NCI-H69 (cell line): ENCODE measurements around the gene CHST10.
A peak's percentile ranks its signal among the peaks of the same experiment; 100 is the strongest.
"Not testable (repeated sequence)": the region's sequence is repeated elsewhere in the genome, so short reads cannot be mapped to it uniquely, and the experiment has no call there.

Experiments
- DNase-seq: peaks from one replicate; lab custom pipeline; 2025; lab: John Stamatoyannopoulos, UW

CHST10 gene

GRCh38 chr2:100392715-100393114 lies 24.8 kb downstream of the CHST10 start:
- DNase-seq = no peak

DNA sequence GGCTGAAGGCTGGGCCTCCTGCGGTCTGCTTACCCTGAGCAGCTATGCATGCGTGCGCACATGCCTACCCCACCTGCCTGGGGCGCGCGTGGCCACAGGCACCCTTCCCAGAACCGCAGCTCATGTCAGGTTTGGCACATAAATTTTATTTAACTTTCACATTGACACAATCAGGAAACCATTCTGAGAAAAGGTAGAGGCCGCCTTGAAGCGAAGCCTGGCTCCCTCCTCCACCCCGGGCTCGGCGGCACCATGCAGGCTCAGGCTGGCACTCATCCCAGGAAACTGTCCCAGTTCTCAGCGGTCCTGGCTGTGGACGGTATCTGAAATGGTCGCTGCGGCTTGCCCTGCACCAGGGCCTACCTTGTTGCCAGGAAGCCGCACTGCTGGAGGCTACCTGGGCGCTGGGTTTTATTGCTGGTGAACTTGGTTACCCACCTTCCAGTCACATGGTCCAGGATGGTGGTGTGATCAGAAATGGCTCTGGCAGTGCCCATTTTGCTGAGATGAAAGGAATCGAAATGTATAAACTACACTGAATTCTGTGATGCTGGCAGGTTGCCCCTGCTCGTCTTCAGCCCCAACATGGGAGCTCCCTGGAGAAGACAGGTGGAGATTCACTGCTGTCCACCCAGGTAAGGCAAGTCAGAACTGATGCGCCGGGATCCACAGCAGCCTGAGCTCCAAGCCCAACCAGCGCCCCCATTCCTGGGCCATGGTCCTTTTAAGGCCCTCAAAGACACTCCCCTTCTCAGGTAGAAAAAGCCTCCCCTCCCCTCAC lies 25.5 kb downstream of the CHST10 start:
- no peak for DNase-seq

DNA sequence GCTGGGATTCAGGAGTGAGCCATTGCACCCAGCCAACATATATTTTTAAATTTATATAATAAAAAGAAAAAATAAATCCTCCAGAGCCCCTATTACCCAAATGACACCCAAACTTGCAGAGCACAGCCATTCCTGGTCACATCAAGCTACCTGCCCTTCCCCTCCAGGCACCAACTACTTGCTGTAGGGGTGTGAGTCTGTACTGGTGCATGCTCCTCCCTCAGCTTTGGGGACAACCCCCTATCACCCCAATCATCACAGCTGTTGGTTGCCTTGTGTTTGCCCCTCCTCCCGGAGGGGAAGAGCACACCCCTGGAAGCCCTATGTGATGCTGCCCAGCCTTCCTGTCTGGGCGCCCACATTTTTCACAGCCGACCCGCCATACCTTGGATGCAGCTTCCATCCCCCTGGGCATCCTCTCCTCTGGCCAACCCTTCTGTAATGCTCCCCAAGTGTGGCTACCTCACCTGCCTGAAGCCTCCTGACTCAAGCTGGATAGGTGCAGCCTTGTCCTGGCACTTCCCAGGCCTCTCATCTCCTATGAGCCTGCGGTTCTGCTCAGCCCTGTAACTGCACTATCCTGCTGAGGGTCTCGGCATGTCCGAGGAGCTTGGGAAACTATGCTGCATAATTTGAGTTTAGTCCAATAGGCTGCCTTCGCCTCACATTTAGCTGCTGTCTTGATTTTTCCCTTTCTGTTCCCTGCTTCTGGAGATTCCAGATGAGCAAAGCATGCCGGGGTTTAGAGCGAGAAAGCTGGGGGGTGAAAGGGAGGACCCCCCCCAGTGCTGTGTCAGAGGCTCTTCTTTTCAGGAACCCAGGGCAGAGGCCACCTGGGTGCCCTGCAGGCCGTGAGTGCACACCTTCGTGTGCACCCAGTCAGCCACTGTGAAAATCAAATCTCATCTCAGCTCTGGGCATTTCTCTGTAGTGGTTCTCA lies 27.2 kb downstream of the CHST10 start:
- no peak for DNase-seq

GRCh38 chr2:100388703-100389102 lies 28.8 kb downstream of the CHST10 start:
- DNase-seq = peak; percentile 22

DNA sequence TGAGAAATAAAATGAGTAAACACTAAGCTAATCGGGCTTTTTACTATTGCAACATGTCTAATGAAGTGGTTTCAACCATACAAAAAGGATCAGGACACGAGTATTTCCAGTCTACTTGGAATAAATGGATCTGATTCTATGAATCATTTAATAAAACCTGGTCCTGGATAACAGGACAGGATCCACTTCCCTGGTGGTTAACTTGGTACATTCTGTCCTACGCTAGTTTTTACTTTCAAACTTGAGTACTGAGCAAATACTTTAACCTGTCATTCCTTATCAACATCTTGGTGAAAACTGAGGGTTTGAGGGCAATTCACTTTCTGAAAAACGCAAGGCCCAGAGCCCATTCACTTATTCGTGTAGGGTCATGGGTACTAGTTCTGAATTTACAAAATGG lies 33.5 kb downstream of the CHST10 start:
- DNase-seq = no peak

GRCh38 chr2:100383306-100383705 lies 34.2 kb downstream of the CHST10 start:
- DNase-seq = no peak

GRCh38 chr2:100381240-100381639 lies 36.2 kb downstream of the CHST10 start:
- peak; percentile 76 for DNase-seq

DNA sequence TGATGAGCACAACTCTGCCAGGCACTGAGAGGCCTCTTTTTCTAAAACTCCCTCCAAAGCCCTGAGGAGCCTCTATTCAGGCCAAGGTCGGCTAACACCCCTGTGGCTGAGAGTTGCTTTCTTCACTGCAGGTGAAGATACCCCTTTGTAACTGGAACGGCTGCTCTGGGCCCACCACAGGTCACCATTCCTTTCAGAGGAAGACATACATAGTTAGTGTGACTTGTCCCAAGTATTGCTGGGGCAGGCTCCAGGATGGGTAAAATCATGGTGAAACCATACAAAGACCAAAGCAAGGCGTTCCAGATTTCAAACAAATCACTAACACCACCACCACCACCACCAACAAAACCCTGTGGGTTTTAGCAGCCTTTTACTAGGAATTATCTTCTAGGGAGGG lies 36.8 kb downstream of the CHST10 start:
- DNase-seq = no peak

- DNase-seq = peak; percentile 16
These were observed 40.6 kb downstream of the CHST10 start for GRCh38 chr2:100376836-100377235.

DNA sequence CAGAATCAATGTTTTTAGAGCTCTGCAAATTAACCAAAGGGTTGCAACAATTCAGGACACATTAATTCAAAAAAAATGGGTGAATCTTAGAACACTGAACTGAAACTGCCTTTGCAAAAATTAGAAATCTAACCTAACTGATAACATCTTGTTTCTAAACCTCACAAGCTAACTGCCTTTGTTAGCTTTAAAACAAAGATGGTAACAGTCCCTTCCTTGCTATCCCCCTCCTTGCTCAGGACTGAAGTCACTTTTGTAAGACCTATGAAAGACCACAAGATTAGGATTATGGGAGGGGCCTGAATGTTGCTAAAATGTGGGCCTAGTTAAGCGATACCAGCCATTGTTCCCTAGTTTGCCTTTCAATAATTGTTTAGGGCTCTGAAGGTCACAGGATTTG lies 50.3 kb downstream of the CHST10 start:
- DNase-seq = no peak

GRCh38 chr2:100365434-100365833 lies 52.0 kb downstream of the CHST10 start:
- peak; percentile 87 for DNase-seq

DNA sequence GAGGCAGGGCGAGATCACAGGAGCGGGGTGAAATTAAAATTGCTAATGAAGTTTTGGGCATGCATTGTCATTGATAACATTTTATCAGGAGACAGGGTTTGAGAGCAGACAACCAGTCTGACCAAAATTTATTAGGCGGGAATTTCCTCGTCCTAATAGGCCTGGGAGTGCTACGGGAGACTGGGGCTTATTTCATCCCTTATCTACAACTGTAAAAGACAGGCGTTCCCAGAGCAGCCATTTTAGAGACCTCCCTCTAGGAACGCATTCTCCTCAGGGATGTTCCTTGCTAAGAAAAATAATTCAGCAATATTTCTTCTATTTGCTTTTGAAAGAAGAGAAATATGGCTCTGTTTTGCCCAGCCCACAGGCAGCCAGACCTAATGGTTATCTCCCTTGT lies 55.2 kb downstream of the CHST10 start:
- not testable (repeated sequence) for DNase-seq

DNA sequence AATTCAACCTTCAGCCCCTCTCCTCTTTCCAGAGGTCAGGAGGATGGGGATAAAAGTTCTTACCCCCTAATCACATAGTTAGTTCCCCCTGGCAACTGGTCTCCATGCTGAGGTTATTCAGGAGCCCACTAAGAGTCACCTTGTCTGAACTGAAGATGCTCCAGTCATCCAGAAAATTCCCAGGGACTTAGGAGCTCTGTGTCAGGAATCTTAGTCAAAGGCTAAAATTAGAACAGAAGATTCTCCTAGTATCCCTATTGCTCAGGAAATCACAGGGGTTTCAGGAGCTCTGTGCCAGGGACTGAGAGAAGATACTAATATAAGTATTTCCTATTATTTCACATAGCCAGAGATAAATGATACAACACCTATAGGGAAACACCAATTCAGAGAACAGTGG lies 57.9 kb downstream of the CHST10 start:
- DNase-seq = no peak

GRCh38 chr2:100358554-100358953 lies 58.9 kb downstream of the CHST10 start:
- DNase-seq = no peak

- DNase-seq = no peak
These were observed 64.9 kb downstream of the CHST10 start for GRCh38 chr2:100352521-100352920.

- DNase-seq = peak; percentile 62
These were observed 66.7 kb downstream of the CHST10 start for GRCh38 chr2:100350661-100351185.

DNA sequence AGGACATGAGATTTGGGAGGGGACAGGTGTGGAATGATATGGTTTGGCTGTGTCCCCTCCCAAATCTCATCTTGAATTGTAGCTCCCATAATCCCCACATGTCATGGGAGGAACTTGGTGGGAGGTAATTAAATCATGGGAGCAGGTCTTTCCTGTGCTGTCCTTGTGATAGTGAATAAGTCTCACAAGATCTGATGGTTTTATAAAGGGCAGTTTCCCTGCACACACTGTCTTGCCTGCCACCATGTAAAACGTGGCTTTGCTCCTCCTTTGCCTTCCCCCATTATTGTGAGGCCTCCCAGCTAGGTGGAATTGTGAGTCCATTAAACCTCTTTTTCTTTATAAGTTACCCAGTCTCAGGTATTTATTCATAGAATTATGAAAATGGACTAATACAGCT lies 72.3 kb downstream of the CHST10 start:
- not testable (repeated sequence) for DNase-seq

DNA sequence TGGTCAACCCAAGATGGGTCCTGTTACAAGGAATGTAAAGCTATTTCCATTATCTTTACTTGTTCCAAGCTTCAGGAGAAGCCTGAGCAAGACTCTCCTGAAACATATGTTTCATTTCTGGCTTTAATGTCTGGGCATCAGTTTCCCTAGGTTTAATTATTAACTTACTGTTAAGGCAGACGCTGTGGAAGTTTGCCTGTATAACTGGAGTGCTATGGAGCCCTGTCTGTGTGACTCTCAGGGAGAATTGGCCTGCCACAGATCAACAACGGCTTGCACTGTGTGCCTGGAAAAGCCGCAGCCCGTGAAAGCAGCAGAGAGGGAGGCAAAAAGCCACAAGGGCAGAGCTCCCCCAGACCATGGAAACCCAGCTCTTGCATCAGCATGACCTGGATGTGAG lies 73.0 kb downstream of the CHST10 start:
- DNase-seq = no peak

DNA sequence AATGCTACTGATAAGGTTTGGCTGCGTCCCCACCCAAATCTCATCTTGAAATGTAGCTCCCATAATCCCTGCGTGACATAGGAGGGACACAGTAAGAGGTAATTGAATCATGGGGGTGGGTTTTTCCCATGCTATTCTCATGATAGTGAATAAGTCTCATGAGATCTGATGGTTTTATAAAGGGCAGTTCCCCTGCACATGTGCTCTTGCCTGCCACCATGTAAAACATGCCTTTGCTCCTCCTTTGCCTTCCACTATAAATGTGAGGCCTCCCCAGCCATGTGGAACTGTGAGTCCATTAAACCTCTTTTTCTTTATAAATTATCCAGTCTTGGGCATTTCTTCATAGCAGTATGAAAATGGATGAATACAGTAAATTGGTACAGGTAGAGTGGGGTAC lies 75.0 kb downstream of the CHST10 start:
- not testable (repeated sequence) for DNase-seq
